NCI-H1092 treated with DMSO at 0.1 percent for 48 hours (cell line): Measurements from ENCODE around the gene NHSL1.

Experiments
- DNase-seq: peaks from one replicate; lab custom pipeline; 2025; lab: John Stamatoyannopoulos, UW

NHSL1 gene

GRCh38 chr6:138372711-138373463 lies 126.4 kb downstream of the NHSL1 start:
- DNase-seq = no peak
